HG03045 (cell line): ENCODE results near the gene CCDC12.
A peak's percentile ranks its signal among the peaks of the same experiment; 100 is the strongest.
"Not testable (repeated sequence)": the region's sequence is repeated elsewhere in the genome, so short reads cannot be mapped to it uniquely, and the experiment has no call there.

Experiments used
- ATAC-seq: cut with Tn5 transposase; IDR thresholded peaks from one replicate; pipeline ENCODE4 v1.9.1; 2021; ENCODE audit warnings: mild to moderate bottlenecking, moderate library complexity; ENCODE audit not compliant: unreplicated experiment

Gene CCDC12

GRCh38 chr3:46982546-46982945 is 6.0 kb upstream of the CCDC12 start:
- no peak for ATAC-seq

GRCh38 chr3:46981932-46982471 is 5.5 kb upstream of the CCDC12 start:
- ATAC-seq, result no peak

- ATAC-seq, result peak; percentile 4
Observed at GRCh38 chr3:46979958-46980497, 3.5 kb upstream of the CCDC12 start.

GRCh38 chr3:46978985-46979944 is 2.7 kb upstream of the CCDC12 start, which contains the start of gene NBEAL2:
TSS of gene NBEAL2 (plus strand) at chr3:46979666. CDS start at chr3:46979862, 196 bp downstream.
- ATAC-seq, result peak; percentile 71

GRCh38 chr3:46978381-46978780 is 1.8 kb upstream of the CCDC12 start:
- no peak for ATAC-seq

- ATAC-seq, result no peak
Observed at GRCh38 chr3:46977811-46978195, 1.3 kb upstream of the CCDC12 start.

- no peak for ATAC-seq
Observed at GRCh38 chr3:46974421-46975171, 1.9 kb downstream of the CCDC12 start.

GRCh38 chr3:46972396-46972795 is 4.1 kb downstream of the CCDC12 start:
- no peak for ATAC-seq

GRCh38 chr3:46971742-46972141 is 4.8 kb downstream of the CCDC12 start:
- ATAC-seq, result no peak

GRCh38 chr3:46971151-46971550 is 5.4 kb downstream of the CCDC12 start:
- no peak for ATAC-seq

- no peak for ATAC-seq
Observed at GRCh38 chr3:46970391-46971091, 6.0 kb downstream of the CCDC12 start.

- ATAC-seq, result no peak
Observed at GRCh38 chr3:46968783-46969428, 7.6 kb downstream of the CCDC12 start.

GRCh38 chr3:46966811-46967210 is 9.7 kb downstream of the CCDC12 start:
- ATAC-seq, result no peak

GRCh38 chr3:46965151-46965550 is 11.4 kb downstream of the CCDC12 start:
- ATAC-seq, result no peak

GRCh38 chr3:46964038-46964590 is 12.4 kb downstream of the CCDC12 start:
- ATAC-seq, result not testable (repeated sequence)

- ATAC-seq, result no peak
Observed at GRCh38 chr3:46962990-46963389, 13.6 kb downstream of the CCDC12 start.

GRCh38 chr3:46962427-46962826 is 14.1 kb downstream of the CCDC12 start:
- no peak for ATAC-seq

GRCh38 chr3:46960835-46961234 is 15.7 kb downstream of the CCDC12 start:
- no peak for ATAC-seq

GRCh38 chr3:46960081-46960701 is 16.4 kb downstream of the CCDC12 start:
- no peak for ATAC-seq
